ENCODE measurements around the gene FARSA. TPM values are rescaled to one million over a fixed set of nuclear protein-coding genes. Genes with fewer than 3 reads are reported as not detected.
"Not testable (repeated sequence)": the region's sequence is repeated elsewhere in the genome, so short reads cannot be mapped to it uniquely, and the experiment has no call there.

The FARSA gene
- total RNA-seq, 6 donors from 2014 or later = 35.3 to 104 (median 53.4) TPM

GRCh38 chr19:12890299-12890786 lies 43.2 kb downstream of the FARSA start:
- not testable (repeated sequence) for ATAC-seq (ENCODE audit: low FRiP score in 2 of 2); DNase-seq; H3K9me3 ChIP-seq; H3K27me3 ChIP-seq
- Histone ChIP-seq H3K4me1 (peaks cover 24 to 33% (median 29%) of the 10 kb centered on the region in 4 donors), H3K4me3 (peak overlapping the region in 3 of 4 donors; percentile 67 to 93 (median 82)), H3K27ac (peak overlapping the region in 3 of 4 donors; percentile 40 to 82 (median 81)), H3K36me3 (peaks cover 0 to 19% (median 11%) of the 10 kb centered on the region in 4 donors)
- TF ChIP-seq POLR2A (IDR thresholded peaks at IDR 0.05) = peak in 1 of 4 donors; percentile 10
- 27 to 35% methylated on average over 10 of the region's 10 CpGs for WGBS, 2 donors

GRCh38 chr19:12888006-12888603 lies 45.4 kb downstream of the FARSA start:
- 72 to 77% methylated on average over 4 to 5 of the region's 5 CpGs for WGBS, 2 donors
- Histone ChIP-seq H3K4me3 (no peak overlapping the region), H3K27me3 (peaks cover 0 to 6% (median 2%) of the 10 kb centered on the region in 4 donors), H3K36me3 (peaks cover 0 to 2% (median 0%) of the 10 kb centered on the region in 4 donors), H3K4me1 (peaks cover 33 to 44% (median 39%) of the 10 kb centered on the region in 4 donors), H3K9me3 (peaks cover 0 to 8% (median 4%) of the 10 kb centered on the region in 4 donors), H3K27ac (no peak overlapping the region)
- no peak for DNase-seq
- ATAC-seq (ENCODE audit: low FRiP score in 2 of 2) = no peak
- TF ChIP-seq CTCF (IDR thresholded peaks at IDR 0.05) (no peak), EP300 (IDR thresholded peaks at IDR 0.05) (no peak), POLR2A (IDR thresholded peaks at IDR 0.05) (no peak), POLR2AphosphoS5 (IDR thresholded peaks at IDR 0.05) (no peak)

- Histone ChIP-seq H3K4me1 (peaks cover 30 to 36% (median 33%) of the 10 kb centered on the region in 4 donors), H3K27me3 (peaks cover 0 to 6% (median 2%) of the 10 kb centered on the region in 4 donors), H3K36me3 (no peaks in the 10 kb centered on the region), H3K9me3 (peaks cover 0 to 8% (median 4%) of the 10 kb centered on the region in 4 donors), H3K4me3 (peak within 1 kb of the TSS in 3 of 4 donors; percentile 43 to 57 (median 53)), H3K27ac (peak within 1 kb of the TSS in 1 of 4 donors; percentile 54)
- 67 to 75% methylated on average over 6 to 14 of the region's 17 CpGs for WGBS, 2 donors
- no peak for ATAC-seq (ENCODE audit: low FRiP score in 2 of 2)
- TF ChIP-seq CTCF (IDR thresholded peaks at IDR 0.05) (no peak), POLR2AphosphoS5 (IDR thresholded peaks at IDR 0.05) (no peak), EP300 (IDR thresholded peaks at IDR 0.05) (no peak), POLR2A (IDR thresholded peaks at IDR 0.05) (no peak)
- no peak for DNase-seq
These were observed 46.4 kb downstream of the FARSA start, which contains the start of gene KLF1 for GRCh38 chr19:12886969-12887747. TSS of gene KLF1 (minus strand) at chr19:12887201. CDS start at chr19:12887140, 61 bp downstream.

- Histone ChIP-seq H3K27ac (no peak overlapping the region), H3K27me3 (peaks cover 0 to 6% (median 2%) of the 10 kb centered on the region in 4 donors), H3K9me3 (peaks cover 0 to 8% (median 4%) of the 10 kb centered on the region in 4 donors), H3K4me3 (no peak overlapping the region), H3K36me3 (no peaks in the 10 kb centered on the region), H3K4me1 (peaks cover 24 to 35% (median 27%) of the 10 kb centered on the region in 4 donors)
- ATAC-seq (ENCODE audit: low FRiP score in 2 of 2) = no peak
- TF ChIP-seq POLR2AphosphoS5 (IDR thresholded peaks at IDR 0.05) (no peak), CTCF (IDR thresholded peaks at IDR 0.05) (no peak), POLR2A (IDR thresholded peaks at IDR 0.05) (no peak), EP300 (IDR thresholded peaks at IDR 0.05) (no peak)
- no peak for DNase-seq
- 74 to 80% methylated on average over 5 of the region's 5 CpGs for WGBS, 2 donors
These were observed 46.9 kb downstream of the FARSA start for GRCh38 chr19:12886651-12886968.

Data from upper lobe of left lung (tissue), 6 donors.